ENCODE results near the gene PSME1.

The PSME1 gene

GRCh38 chr14:24177041-24177825 lies 41.2 kb downstream of the PSME1 start:
- no peak for DNase-seq

- no peak for DNase-seq
These were observed 41.9 kb downstream of the PSME1 start for GRCh38 chr14:24177891-24178290.

GRCh38 chr14:24178399-24179178 lies 42.6 kb downstream of the PSME1 start:
- DNase-seq = no peak

- DNase-seq = no peak
These were observed 43.4 kb downstream of the PSME1 start for GRCh38 chr14:24179294-24179960.

- peak; percentile 6 for DNase-seq
These were observed 44.2 kb downstream of the PSME1 start for GRCh38 chr14:24179961-24180796.

- DNase-seq = no peak
These were observed 45.5 kb downstream of the PSME1 start for GRCh38 chr14:24181371-24182077.

- no peak for DNase-seq
These were observed 46.3 kb downstream of the PSME1 start for GRCh38 chr14:24182110-24182882.

GRCh38 chr14:24183014-24183481 lies 47.1 kb downstream of the PSME1 start:
- no peak for DNase-seq

GRCh38 chr14:24184104-24184970 lies 48.3 kb downstream of the PSME1 start:
- DNase-seq = no peak

GRCh38 chr14:24185026-24185425 lies 49.0 kb downstream of the PSME1 start:
- no peak for DNase-seq

- DNase-seq = no peak
These were observed 49.7 kb downstream of the PSME1 start for GRCh38 chr14:24185741-24186140.

- no peak for DNase-seq
These were observed 51.0 kb downstream of the PSME1 start for GRCh38 chr14:24186831-24187538.

- no peak for DNase-seq
These were observed 51.5 kb downstream of the PSME1 start for GRCh38 chr14:24187539-24187915.
